ENCODE data around the gene CSF1R. TPM values are rescaled to one million over a fixed set of nuclear protein-coding genes. Genes with fewer than 3 reads are reported as not detected.

The CSF1R gene
- total RNA-seq, 2 donors from 2014 or later, result not detected

GRCh38 chr5:150123542-150123941 lies 37.2 kb upstream of the CSF1R start:
- Mint-ChIP-seq H3K4me1 (peaks cover 7% of the 10 kb centered on the region), H3K36me3 (ENCODE audit: low read depth) (no peaks in the 10 kb centered on the region), H3K27ac (no peak overlapping the region), H3K4me3 (no peak overlapping the region), H3K27me3 (ENCODE audit: insufficient read depth) (peaks cover 15% of the 10 kb centered on the region), H3K9me3 (no peaks in the 10 kb centered on the region)
- Histone ChIP-seq H3K27me3 (ENCODE audit: control insufficient read depth, insufficient read depth, low read length, poor library complexity, severe bottlenecking) (no peaks in the 10 kb centered on the region), H3K27ac (ENCODE audit: low read depth, low read length) (no peak overlapping the region), H3K36me3 (ENCODE audit: control insufficient read depth, insufficient read depth, low read length) (no peaks in the 10 kb centered on the region), H3K4me3 (ENCODE audit: low read length) (no peak overlapping the region), H3K9ac (ENCODE audit: extremely low read depth, low read length, poor library complexity, severe bottlenecking) (no peak overlapping the region), H3K9me3 (ENCODE audit: control insufficient read depth, low read length) (no peaks in the 10 kb centered on the region), H3K4me1 (ENCODE audit: control insufficient read depth, insufficient read depth, low read length) (no peaks in the 10 kb centered on the region)
- DNase-seq, result no peak
- TF ChIP-seq, protein P1, sequence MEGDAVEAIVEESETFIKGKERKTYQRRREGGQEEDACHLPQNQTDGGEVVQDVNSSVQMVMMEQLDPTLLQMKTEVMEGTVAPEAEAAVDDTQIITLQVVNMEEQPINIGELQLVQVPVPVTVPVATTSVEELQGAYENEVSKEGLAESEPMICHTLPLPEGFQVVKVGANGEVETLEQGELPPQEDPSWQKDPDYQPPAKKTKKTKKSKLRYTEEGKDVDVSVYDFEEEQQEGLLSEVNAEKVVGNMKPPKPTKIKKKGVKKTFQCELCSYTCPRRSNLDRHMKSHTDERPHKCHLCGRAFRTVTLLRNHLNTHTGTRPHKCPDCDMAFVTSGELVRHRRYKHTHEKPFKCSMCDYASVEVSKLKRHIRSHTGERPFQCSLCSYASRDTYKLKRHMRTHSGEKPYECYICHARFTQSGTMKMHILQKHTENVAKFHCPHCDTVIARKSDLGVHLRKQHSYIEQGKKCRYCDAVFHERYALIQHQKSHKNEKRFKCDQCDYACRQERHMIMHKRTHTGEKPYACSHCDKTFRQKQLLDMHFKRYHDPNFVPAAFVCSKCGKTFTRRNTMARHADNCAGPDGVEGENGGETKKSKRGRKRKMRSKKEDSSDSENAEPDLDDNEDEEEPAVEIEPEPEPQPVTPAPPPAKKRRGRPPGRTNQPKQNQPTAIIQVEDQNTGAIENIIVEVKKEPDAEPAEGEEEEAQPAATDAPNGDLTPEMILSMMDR (conservative IDR thresholded peaks at IDR 0.05), result no peak
- WGBS, 2 experiments (ENCODE audit: insufficient coverage in 1 of 2, insufficient read length in 1 of 2), result 87 to 97% methylated on average over 4 of the region's 4 CpGs

DNA sequence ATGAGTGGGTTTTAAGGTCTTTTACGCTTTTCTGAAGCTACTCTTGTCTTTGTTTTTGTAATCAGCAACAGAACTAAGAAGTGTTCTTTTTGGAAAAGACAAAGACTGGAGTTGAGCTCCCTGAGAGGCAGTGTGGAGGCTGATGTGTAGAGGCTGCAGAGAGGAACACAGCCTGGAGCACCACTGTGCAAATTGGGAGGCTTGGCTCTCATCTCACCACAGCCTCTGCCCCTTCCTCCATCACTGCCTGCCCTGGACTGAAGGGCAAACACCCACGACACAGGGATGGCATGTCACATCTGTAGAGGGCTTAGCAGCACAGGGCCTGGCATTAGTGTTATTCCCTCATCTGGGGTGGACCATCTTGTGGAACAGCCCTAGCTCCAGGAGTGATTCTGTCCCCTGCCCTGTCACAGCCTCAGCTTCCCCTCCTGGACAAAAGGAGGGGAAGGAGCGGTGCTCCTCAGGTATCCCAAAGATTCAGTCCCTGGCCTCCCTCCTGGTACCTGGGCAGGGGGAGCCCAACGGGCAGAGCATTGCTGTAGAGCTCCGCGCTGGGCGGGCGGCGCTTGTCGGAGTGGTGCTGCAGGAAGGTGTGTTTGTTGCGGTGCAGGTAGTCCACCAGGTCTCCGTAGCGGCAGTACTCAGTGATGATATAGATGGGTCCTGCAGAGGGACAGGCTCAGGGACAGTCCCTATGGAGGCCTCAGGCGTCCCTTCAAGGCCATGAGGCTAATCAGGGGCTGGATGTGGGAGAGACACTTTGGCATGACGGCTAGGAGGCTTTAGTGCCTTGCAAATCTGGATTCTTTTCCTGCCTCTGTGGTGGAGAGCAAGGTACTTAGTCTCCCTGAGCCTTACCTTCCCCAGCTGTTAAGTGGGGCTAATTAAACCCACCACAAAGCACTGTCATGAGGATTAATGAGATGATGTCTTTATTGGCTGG lies 36.5 kb upstream of the CSF1R start:
- no peak overlapping the region for H3K27ac Mint-ChIP-seq

GRCh38 chr5:150122158-150122510 lies 35.8 kb upstream of the CSF1R start:
- H3K9me3 Mint-ChIP-seq, result no peaks in the 10 kb centered on the region
- DNase-seq, result peak; percentile 78
- Histone ChIP-seq H3K27me3 (ENCODE audit: control insufficient read depth, insufficient read depth, low read length, poor library complexity, severe bottlenecking) (no peaks in the 10 kb centered on the region), H3K9me3 (ENCODE audit: control insufficient read depth, low read length) (no peaks in the 10 kb centered on the region), H3K27ac (ENCODE audit: low read depth, low read length) (no peak overlapping the region), H3K9ac (ENCODE audit: extremely low read depth, low read length, poor library complexity, severe bottlenecking) (no peak overlapping the region), H3K36me3 (ENCODE audit: control insufficient read depth, insufficient read depth, low read length) (no peaks in the 10 kb centered on the region), H3K4me3 (ENCODE audit: low read length) (no peak overlapping the region), H3K4me1 (ENCODE audit: control insufficient read depth, insufficient read depth, low read length) (peaks cover 3% of the 10 kb centered on the region)
- peaks cover 8% of the 10 kb centered on the region for H3K27me3 Mint-ChIP-seq (ENCODE audit: insufficient read depth)
- H3K27ac Mint-ChIP-seq, result no peak overlapping the region
- TF ChIP-seq, protein P1 (conservative IDR thresholded peaks at IDR 0.05), result peak; percentile 75
- H3K4me1 Mint-ChIP-seq, result peaks cover 18% of the 10 kb centered on the region
- H3K36me3 Mint-ChIP-seq (ENCODE audit: low read depth), result no peaks in the 10 kb centered on the region
- 72 to 74% methylated on average over 5 of the region's 5 CpGs for WGBS, 2 experiments (ENCODE audit: insufficient coverage in 1 of 2, insufficient read length in 1 of 2)
- H3K4me3 Mint-ChIP-seq, result no peak overlapping the region

More for the DNA sequence above, 36.5 kb upstream of the CSF1R start:
- TF ChIP-seq, protein P1 (conservative IDR thresholded peaks at IDR 0.05), result no peak
- Histone ChIP-seq H3K9ac (ENCODE audit: extremely low read depth, low read length, poor library complexity, severe bottlenecking) (no peak overlapping the region), H3K27ac (ENCODE audit: low read depth, low read length) (no peak overlapping the region), H3K27me3 (ENCODE audit: control insufficient read depth, insufficient read depth, low read length, poor library complexity, severe bottlenecking) (no peaks in the 10 kb centered on the region), H3K36me3 (ENCODE audit: control insufficient read depth, insufficient read depth, low read length) (no peaks in the 10 kb centered on the region), H3K4me3 (ENCODE audit: low read length) (no peak overlapping the region), H3K4me1 (ENCODE audit: control insufficient read depth, insufficient read depth, low read length) (peaks cover 3% of the 10 kb centered on the region), H3K9me3 (ENCODE audit: control insufficient read depth, low read length) (no peaks in the 10 kb centered on the region)
- peaks cover 12% of the 10 kb centered on the region for H3K4me1 Mint-ChIP-seq
- H3K27me3 Mint-ChIP-seq (ENCODE audit: insufficient read depth), result peaks cover 8% of the 10 kb centered on the region
- H3K9me3 Mint-ChIP-seq, result no peaks in the 10 kb centered on the region
- no peak overlapping the region for H3K4me3 Mint-ChIP-seq
- whole genome bisulfite sequencing, 2 experiments (ENCODE audit: insufficient coverage in 1 of 2, insufficient read length in 1 of 2), result 89 to 95% methylated on average over 8 to 15 of the region's 15 CpGs
- no peaks in the 10 kb centered on the region for H3K36me3 Mint-ChIP-seq (ENCODE audit: low read depth)
- DNase-seq, result no peak

Measured in endodermal cell (in vitro differentiated cells).